ELF-1 (cell line): ENCODE measurements around the gene MUSK.
"Not testable (repeated sequence)": the region's sequence is repeated elsewhere in the genome, so short reads cannot be mapped to it uniquely, and the experiment has no call there.

Source experiments
- DNase-seq: peaks from one replicate; pipeline ENCODE4 v3.0.0-alpha.2; 2016; ENCODE audit warnings: low read depth, low spot score

MUSK gene

GRCh38 chr9:110809038-110809595 is 140.5 kb downstream of the MUSK start:
- no peak for DNase-seq

- no peak for DNase-seq
These were observed 141.8 kb downstream of the MUSK start for GRCh38 chr9:110810262-110810976.

- DNase-seq, result no peak
These were observed 144.3 kb downstream of the MUSK start for GRCh38 chr9:110812886-110813285.

GRCh38 chr9:110814159-110814558 is 145.6 kb downstream of the MUSK start:
- DNase-seq, result no peak

GRCh38 chr9:110815361-110815760 is 146.8 kb downstream of the MUSK start:
- no peak for DNase-seq

GRCh38 chr9:110820381-110820780 is 151.8 kb downstream of the MUSK start:
- DNase-seq, result no peak

GRCh38 chr9:110821064-110821463 is 152.5 kb downstream of the MUSK start:
- no peak for DNase-seq

- not testable (repeated sequence) for DNase-seq
These were observed 156.5 kb downstream of the MUSK start for GRCh38 chr9:110825129-110825528.

- peak; percentile 31 for DNase-seq
These were observed 157.4 kb downstream of the MUSK start for GRCh38 chr9:110825950-110826349.

- DNase-seq, result peak; percentile 82
These were observed 157.8 kb downstream of the MUSK start for GRCh38 chr9:110826400-110826799.

GRCh38 chr9:110828264-110828663 is 159.7 kb downstream of the MUSK start:
- DNase-seq, result no peak

- no peak for DNase-seq
These were observed 161.9 kb downstream of the MUSK start for GRCh38 chr9:110830495-110830894.

GRCh38 chr9:110832926-110833325 is 164.3 kb downstream of the MUSK start:
- DNase-seq, result no peak

GRCh38 chr9:110835404-110835803 is 166.8 kb downstream of the MUSK start:
- DNase-seq, result no peak

- DNase-seq, result no peak
These were observed 167.3 kb downstream of the MUSK start for GRCh38 chr9:110835859-110836271.

- no peak for DNase-seq
These were observed 168.9 kb downstream of the MUSK start for GRCh38 chr9:110837401-110838005.

GRCh38 chr9:110842169-110842568 is 173.6 kb downstream of the MUSK start:
- no peak for DNase-seq

GRCh38 chr9:110842986-110843385 is 174.4 kb downstream of the MUSK start:
- no peak for DNase-seq

GRCh38 chr9:110844121-110844520 is 175.5 kb downstream of the MUSK start:
- no peak for DNase-seq

- DNase-seq, result no peak
These were observed 177.6 kb downstream of the MUSK start for GRCh38 chr9:110846215-110846614.

GRCh38 chr9:110847671-110848070 is 179.1 kb downstream of the MUSK start:
- no peak for DNase-seq

GRCh38 chr9:110850401-110851135 is 182.0 kb downstream of the MUSK start:
- peak; percentile 63 for DNase-seq
